H1 (cell line): ENCODE data around the gene TTC28. TPM values are rescaled to one million over a fixed set of nuclear protein-coding genes. Genes with fewer than 3 reads are reported as not detected.

Source experiments
- CTCF ChIA-PET: fragments of 300-600 bp; sonication (Branson Sonifier 250); formaldehyde crosslinking; loops from one replicate; lab custom pipeline; 2021; ENCODE audit not compliant: partially characterized antibody; lab: Charles Lee
- POLR2A ChIA-PET: fragments of 300-600 bp; sonication (Branson Sonifier 250); formaldehyde crosslinking; loops from one replicate; lab custom pipeline; 2021; ENCODE audit warnings: inconsistent platforms; ENCODE audit not compliant: partially characterized antibody; lab: Charles Lee
- DNase-seq, 2 experiments: peaks; one replicate each; pipeline versions ENCODE4 v3.0.0 to v3.0.0-alpha.2; 2010 to 2022; ENCODE audit warnings: low spot score in 2 of 2, low read depth in 1 of 2, mixed read lengths in 1 of 2
- FAIRE-seq: peaks from 2 replicates; lab custom pipeline; 2011; peaks lifted over from hg19 to GRCh38; lab: Jason Lieb, UNC
- H2AFZ ChIP-seq: 2 replicates; pipeline ENCODE4 v1.8.1; 2012; ENCODE audit warnings: low read length, inconsistent platforms
- H2AK5ac ChIP-seq: 2 replicates; pipeline ENCODE4 v1.6.1; 2013; ENCODE audit warnings: low read depth, low read length
- H2BK120ac ChIP-seq: replicated peaks from 2 replicates; pipeline ENCODE3; 2013; ENCODE audit warnings: low read depth, low read length, inconsistent platforms
- H2BK12ac ChIP-seq: 2 replicates; pipeline ENCODE4 v1.6.1; 2013; ENCODE audit warnings: low read depth, low read length
- H2BK15ac ChIP-seq: 2 replicates; pipeline ENCODE4 v1.6.1; 2013; ENCODE audit warnings: low read length
- H2BK20ac ChIP-seq: 2 replicates; pipeline ENCODE4 v1.6.1; 2013; ENCODE audit warnings: low read length
- H2BK5ac ChIP-seq: 2 replicates; pipeline ENCODE4 v1.6.1; 2013; ENCODE audit warnings: low read depth, low read length
- H3K14ac ChIP-seq: 2 replicates; pipeline ENCODE4 v1.6.1; 2013; ENCODE audit warnings: inconsistent platforms; ENCODE audit not compliant: insufficient read length
- H3K18ac ChIP-seq: 2 replicates; pipeline ENCODE4 v1.6.1; 2013; ENCODE audit warnings: low read length; ENCODE audit errors: extremely low read depth
- H3K23ac ChIP-seq: 2 replicates; pipeline ENCODE4 v1.6.1; 2013; ENCODE audit warnings: inconsistent platforms; ENCODE audit not compliant: insufficient read length
- H3K23me2 ChIP-seq: 2 replicates; pipeline ENCODE4 v1.6.1; 2013; ENCODE audit warnings: low read depth, low read length
- H3K27ac ChIP-seq: 2 replicates; pipeline ENCODE4 v1.6.1; 2011; ENCODE audit warnings: low read depth, low read length, inconsistent platforms
- H3K27me3 ChIP-seq, 4 experiments: replicated peaks in 1 of 4; 1 replicate in 1 of 4; 2 replicates in 3 of 4; pipeline versions ENCODE4 v1.6.1 to v1.8.1; 2011 to 2013; ENCODE audit warnings: low read length in 3 of 4, mild to moderate bottlenecking in 3 of 4, inconsistent platforms in 2 of 4, mixed read lengths in 2 of 4, moderate library complexity in 1 of 4; ENCODE audit not compliant: control insufficient read depth in 3 of 4, insufficient read depth in 3 of 4; ENCODE audit errors: extremely low read depth in 1 of 4
- H3K36me3 ChIP-seq, 4 experiments: 2 replicates each; pipeline versions ENCODE4 v1.6.1 to v1.8.1; 2011 to 2013; ENCODE audit warnings: mild to moderate bottlenecking in 4 of 4, low read length in 3 of 4, moderate library complexity in 2 of 4, control low read depth in 1 of 4, inconsistent platforms in 1 of 4; ENCODE audit not compliant: insufficient read depth in 4 of 4, control insufficient read depth in 2 of 4
- H3K4ac ChIP-seq: replicated peaks from 2 replicates; pipeline ENCODE3; 2013; ENCODE audit warnings: low read length, low read depth, mixed read lengths, inconsistent platforms; ENCODE audit not compliant: insufficient read length
- H3K4me1 ChIP-seq, 4 experiments: replicated peaks in 1 of 4; 1 replicate in 1 of 4; 2 replicates in 3 of 4; pipeline versions ENCODE4 v1.6.1 to v1.8.1; 2011 to 2013; ENCODE audit warnings: low read length in 3 of 4, inconsistent platforms in 2 of 4, mixed read lengths in 1 of 4; ENCODE audit not compliant: insufficient read depth in 4 of 4, control insufficient read depth in 3 of 4
- H3K4me2 ChIP-seq, 2 experiments: 2 replicates each; pipeline versions ENCODE4 v1.6.1 to v1.8.1; 2011 to 2013; ENCODE audit warnings: low read depth in 2 of 2, low read length in 2 of 2, control low read depth in 1 of 2, inconsistent platforms in 1 of 2, mild to moderate bottlenecking in 1 of 2; ENCODE audit not compliant: insufficient read depth in 1 of 2
- H3K4me3 ChIP-seq, 4 experiments: fragments of 200-600, 300-600 bp in 1 of 4; sonication (generic), shearing (Covaris generic), sonication (Bioruptor Twin) in 1 of 4; 2 replicates each; pipeline versions ENCODE4 v1.5.1 to v1.8.1; 2011 to 2016; ENCODE audit warnings: low read length in 4 of 4, low read depth in 3 of 4, control low read depth in 2 of 4, inconsistent platforms in 2 of 4, mild to moderate bottlenecking in 2 of 4, mixed read lengths in 1 of 4, moderate library complexity in 1 of 4; ENCODE audit not compliant: insufficient read depth in 2 of 4; ENCODE audit errors: extremely low read depth in 1 of 4
- H3K56ac ChIP-seq: replicated peaks from 2 replicates; pipeline ENCODE3; 2013; ENCODE audit warnings: low read depth, mild to moderate bottlenecking, mixed read lengths, low read length, inconsistent platforms; ENCODE audit not compliant: insufficient read length
- H3K79me1 ChIP-seq: 2 replicates; pipeline ENCODE4 v1.6.1; 2013; ENCODE audit warnings: low read depth, low read length, control low read depth
- H3K79me2 ChIP-seq, 2 experiments: 2 replicates each; pipeline versions ENCODE4 v1.6.1 to v1.8.1; 2012 to 2013; ENCODE audit warnings: low read length in 2 of 2, mild to moderate bottlenecking in 2 of 2, inconsistent platforms in 1 of 2; ENCODE audit not compliant: insufficient read depth in 2 of 2, control insufficient read depth in 1 of 2
- H3K9ac ChIP-seq, 4 experiments: replicated peaks in 1 of 4; 1 replicate in 1 of 4; 2 replicates in 3 of 4; pipeline versions ENCODE4 v1.6.1 to v1.8.1; 2011 to 2013; ENCODE audit warnings: low read depth in 3 of 4, low read length in 3 of 4, control low read depth in 2 of 4, mild to moderate bottlenecking in 2 of 4, moderate library complexity in 2 of 4, inconsistent platforms in 1 of 4; ENCODE audit errors: extremely low read depth in 1 of 4
- H3K9me3 ChIP-seq, 2 experiments: 2 replicates each; pipeline versions ENCODE4 v1.6.1 to v1.8.1; 2012 to 2013; ENCODE audit warnings: mild to moderate bottlenecking in 2 of 2, moderate library complexity in 2 of 2, control low read depth in 1 of 2, inconsistent platforms in 1 of 2, low read depth in 1 of 2, low read length in 1 of 2, mixed read lengths in 1 of 2; ENCODE audit not compliant: insufficient read depth in 2 of 2
- H4K20me1 ChIP-seq, 2 experiments: replicated peaks in 1 of 2; 2 replicates each; pipeline versions ENCODE3 to v1.8.1; 2011 to 2013; ENCODE audit warnings: inconsistent platforms in 2 of 2, low read length in 2 of 2, mild to moderate bottlenecking in 1 of 2; ENCODE audit not compliant: insufficient read depth in 2 of 2, control insufficient read depth in 1 of 2
- H4K5ac ChIP-seq: 2 replicates; pipeline ENCODE4 v1.6.1; 2013; ENCODE audit warnings: low read length, low read depth, mixed read lengths, inconsistent platforms; ENCODE audit not compliant: insufficient read length
- H4K8ac ChIP-seq: 2 replicates; pipeline ENCODE4 v1.8.0; 2013; ENCODE audit warnings: mild to moderate bottlenecking, moderate library complexity, low read length, inconsistent platforms; ENCODE audit not compliant: insufficient read depth; ENCODE audit errors: extremely low read depth
- H4K91ac ChIP-seq: replicated peaks from 2 replicates; pipeline ENCODE3; 2013; ENCODE audit warnings: low read length, mixed read lengths, inconsistent platforms; ENCODE audit not compliant: insufficient read length
- BCL11A ChIP-seq, 2 experiments: IDR thresholded peaks; one replicate each; pipeline ENCODE4 v1.6.1; 2011; ENCODE audit warnings: low read depth in 2 of 2, low read length in 2 of 2, mild to moderate bottlenecking in 2 of 2
- CEBPB ChIP-seq: IDR thresholded peaks from 2 replicates; pipeline ENCODE4 v1.6.1; 2012; ENCODE audit warnings: low read depth, low read length
- JUND ChIP-seq: IDR thresholded peaks from 2 replicates; pipeline ENCODE4 v1.6.1; 2011; ENCODE audit warnings: mild to moderate bottlenecking, improper control_type of control experiment, low read length
- KDM5A ChIP-seq: fragments of 200-600 bp; IDR thresholded peaks from 2 replicates; pipeline ENCODE4 v1.7.1; 2012; ENCODE audit warnings: mild to moderate bottlenecking, low read length, inconsistent platforms, mixed read lengths
- MAFK ChIP-seq: IDR thresholded peaks from 2 replicates; pipeline ENCODE4 v1.6.1; 2012; ENCODE audit warnings: low read depth, mild to moderate bottlenecking, improper control_type of control experiment, low read length
- NANOG ChIP-seq: IDR thresholded peaks from 2 replicates; pipeline ENCODE4 v1.6.1; 2011; ENCODE audit warnings: low read length, low read depth, mild to moderate bottlenecking, inconsistent platforms; ENCODE audit not compliant: insufficient read depth, poor library complexity, severe bottlenecking
- PHF8 ChIP-seq: fragments of 200-600 bp; sonication (generic); conservative IDR thresholded peaks from 2 replicates; pipeline ENCODE4 v1.7.1; 2012; ENCODE audit warnings: low read depth, mild to moderate bottlenecking, inconsistent platforms, low read length, moderate library complexity
- RBBP5 ChIP-seq: IDR thresholded peaks from 2 replicates; pipeline ENCODE4 v1.7.1; 2012; ENCODE audit warnings: low read depth, mild to moderate bottlenecking, inconsistent platforms, low read length, moderate library complexity, borderline replicate concordance
- RXRA ChIP-seq: IDR thresholded peaks from 2 replicates; pipeline ENCODE4 v1.6.1; 2011; ENCODE audit warnings: low read depth, mild to moderate bottlenecking, low read length, moderate library complexity; ENCODE audit not compliant: insufficient read depth
- SP1 ChIP-seq: IDR thresholded peaks from 2 replicates; pipeline ENCODE4 v1.6.1; 2011; ENCODE audit warnings: low read depth, low read length
- SP2 ChIP-seq: IDR thresholded peaks from 2 replicates; pipeline ENCODE4 v1.6.1; 2012; ENCODE audit warnings: mild to moderate bottlenecking, low read length, inconsistent platforms
- TBP ChIP-seq: IDR thresholded peaks from 2 replicates; pipeline ENCODE4 v1.6.1; 2011; ENCODE audit warnings: low read depth, low read length, improper control_type of control experiment
- WGBS, 2 experiments: shearing (Covaris generic) in 1 of 2; methylation state at CpG; one replicate each; pipeline versions ENCODE4 v1.1.6 to v1.1.7; 2013 to 2015; ENCODE audit warnings: low lambda C conversion rate in 2 of 2, mixed read lengths in 2 of 2, inconsistent platforms in 1 of 2, low coverage in 1 of 2, missing lambda C conversion rate in 1 of 2; ENCODE audit not compliant: insufficient replicate concordance in 2 of 2, insufficient coverage in 1 of 2, insufficient read length in 1 of 2; ENCODE audit errors: extremely low coverage in 1 of 2, missing lambda C conversion rate in 1 of 2; 5-methylcytosine and 5-hydroxymethylcytosine counted together
- polyA plus RNA-seq, 7 experiments: library from polyadenylated mRNA; depleted of rRNA in 3 of 7; stranded (reverse) in 5 of 7; unstranded in 2 of 7; fragments of >200 nt in 5 of 7; fragments of 200-250 nt in 2 of 7; gene quantifications; 1 replicate in 5 of 7; 2 replicates in 1 of 7; 4 replicates in 1 of 7; pipeline versions ENCODE4 v1.2.1 to v1.2.3, GENCODE V29; 2011 to 2013; ENCODE audit warnings: missing spikeins in 2 of 7, mixed read lengths in 2 of 7
- total RNA-seq: library from RNA; stranded (reverse); fragmentation: NEBNext Ultra II Directional; extraction: Animal tissue kit (Norgen Biotek cat#: 25700); gene quantifications from 2 replicates; pipeline ENCODE4 v1.2.1, GENCODE V29; 2021
- TF ChIP-seq, protein P1 (sequence below): IDR thresholded peaks from 2 replicates; pipeline ENCODE4 v1.6.1; 2012; ENCODE audit warnings: low read length, inconsistent platforms

Gene TTC28
- total and polyA plus RNA-seq, 2 of the 8 experiments (the other 6 are each of a cell fraction or from before 2014, with no cell fraction given) = 2.6 to 12.6 TPM

DNA sequence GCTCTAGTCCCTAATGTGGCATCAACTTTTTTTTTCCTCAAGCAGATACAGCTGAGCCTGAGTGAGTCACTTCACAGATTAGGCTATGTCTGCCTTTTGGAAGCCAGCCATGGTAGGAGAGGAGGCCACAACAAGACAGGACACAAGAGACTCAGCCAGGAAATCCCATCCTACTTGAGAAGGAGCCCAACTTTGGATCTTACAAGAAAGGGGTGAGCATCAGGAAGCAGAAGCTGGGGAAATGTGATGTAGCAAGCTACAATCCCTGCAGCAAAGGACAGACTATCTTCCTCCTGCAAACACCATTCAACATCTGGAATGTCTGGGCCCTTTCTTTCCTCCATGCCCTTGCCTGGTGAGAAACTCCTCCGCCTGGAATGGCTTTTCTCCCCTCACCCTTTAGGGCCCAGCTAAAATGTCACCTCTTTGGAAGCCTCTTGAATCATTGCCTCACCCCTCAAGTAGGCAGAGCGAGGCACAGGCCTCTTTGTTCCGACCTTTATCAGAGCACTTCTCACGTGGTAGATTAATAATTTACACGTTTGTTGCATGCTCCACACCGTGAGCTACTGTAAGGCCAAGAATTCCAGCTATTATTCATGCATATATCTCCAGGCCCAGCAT lies 604.2 kb downstream of the TTC28 start:
- no peak overlapping the region for H3K9ac ChIP-seq
- no peaks in the 10 kb centered on the region for H3K79me2 ChIP-seq
- H4K8ac ChIP-seq = no peak overlapping the region
- no peaks in the 10 kb centered on the region for H4K20me1 ChIP-seq
- H3K23ac ChIP-seq = no peak overlapping the region
- H4K91ac ChIP-seq = no peak overlapping the region
- H3K4me3 ChIP-seq = no peak overlapping the region
- H3K56ac ChIP-seq = no peak overlapping the region
- ChIA-PET POLR2A (no interaction called here), CTCF (interaction anchor here (0.8 to 1.0 kb wide), 3 partner anchors 9 to 178 kb away, joined by 3 to 4 read pairs (median 3); no protein-coding TSS in a partner anchor)
- no peak overlapping the region for H3K4me2 ChIP-seq
- H2BK20ac ChIP-seq = no peak overlapping the region
- H3K4ac ChIP-seq = no peak overlapping the region
- no peak overlapping the region for H2AFZ ChIP-seq
- no peaks in the 10 kb centered on the region for H3K79me1 ChIP-seq
- H4K5ac ChIP-seq = no peak overlapping the region
- H2BK15ac ChIP-seq = no peak overlapping the region
- H3K27me3 ChIP-seq = no peaks in the 10 kb centered on the region
- H3K4me1 ChIP-seq = no peaks in the 10 kb centered on the region
- DNase-seq (no peak), FAIRE-seq (no peak)
- 79% methylated on average over 6 of the region's 6 CpGs; no CpG with 5 or more reads in 1 of the 2 experiments for WGBS, 2 experiments
- H3K14ac ChIP-seq = no peak overlapping the region
- no peaks in the 10 kb centered on the region for H3K9me3 ChIP-seq
- no peak overlapping the region for H2BK120ac ChIP-seq
- no peak overlapping the region for H3K18ac ChIP-seq
- no peak overlapping the region for H3K27ac ChIP-seq
- H2BK5ac ChIP-seq = no peak overlapping the region
- no peaks in the 10 kb centered on the region for H3K36me3 ChIP-seq
- H2AK5ac ChIP-seq = no peak overlapping the region
- H3K23me2 ChIP-seq = no peaks in the 10 kb centered on the region
- no peak overlapping the region for H2BK12ac ChIP-seq
- no peak for TF ChIP-seq JUND
- TF ChIP-seq RXRA = no peak
- TF ChIP-seq TBP = no peak
- TF ChIP-seq CEBPB = no peak
- no peak for TF ChIP-seq RBBP5
- no peak for TF ChIP-seq SP2
- no peak for TF ChIP-seq KDM5A
- no peak for TF ChIP-seq SP1
- TF ChIP-seq BCL11A (IDR thresholded peaks at IDR 0.05; ENCODE audit: low read depth in 2 of 2, low read length in 2 of 2) = no peak
- TF ChIP-seq MAFK = no peak
- TF ChIP-seq, protein P1, sequence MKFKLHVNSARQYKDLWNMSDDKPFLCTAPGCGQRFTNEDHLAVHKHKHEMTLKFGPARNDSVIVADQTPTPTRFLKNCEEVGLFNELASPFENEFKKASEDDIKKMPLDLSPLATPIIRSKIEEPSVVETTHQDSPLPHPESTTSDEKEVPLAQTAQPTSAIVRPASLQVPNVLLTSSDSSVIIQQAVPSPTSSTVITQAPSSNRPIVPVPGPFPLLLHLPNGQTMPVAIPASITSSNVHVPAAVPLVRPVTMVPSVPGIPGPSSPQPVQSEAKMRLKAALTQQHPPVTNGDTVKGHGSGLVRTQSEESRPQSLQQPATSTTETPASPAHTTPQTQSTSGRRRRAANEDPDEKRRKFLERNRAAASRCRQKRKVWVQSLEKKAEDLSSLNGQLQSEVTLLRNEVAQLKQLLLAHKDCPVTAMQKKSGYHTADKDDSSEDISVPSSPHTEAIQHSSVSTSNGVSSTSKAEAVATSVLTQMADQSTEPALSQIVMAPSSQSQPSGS = no peak
- no peak for TF ChIP-seq NANOG
- no peak for TF ChIP-seq PHF8
